ENCODE measurements around the gene ATXN3.
"Not testable (repeated sequence)": the region's sequence is repeated elsewhere in the genome, so short reads cannot be mapped to it uniquely, and the experiment has no call there.

The ATXN3 gene

GRCh38 chr14:92088494-92088893 lies 17.9 kb downstream of the ATXN3 start:
- no peak for DNase-seq
- Histone ChIP-seq H3K4me3 (ENCODE audit: insufficient read depth, low read depth, low read length, poor library complexity, severe bottlenecking) (no peak overlapping the region), H3K27ac (ENCODE audit: insufficient read depth, low read length, poor library complexity, severe bottlenecking) (no peak overlapping the region), H3K27me3 (replicated peaks; ENCODE audit: control insufficient read depth, insufficient read depth, low read length, poor library complexity, severe bottlenecking) (no peaks in the 10 kb centered on the region), H3K36me3 (ENCODE audit: control insufficient read depth, insufficient read depth, low read length) (peaks cover 43% of the 10 kb centered on the region), H3K4me1 (ENCODE audit: control insufficient read depth, insufficient read depth, low read length, poor library complexity, severe bottlenecking) (no peaks in the 10 kb centered on the region), H3K9me3 (ENCODE audit: control insufficient read depth, low read length) (no peaks in the 10 kb centered on the region)

GRCh38 chr14:92074555-92074954 lies 31.8 kb downstream of the ATXN3 start:
- H3K36me3 ChIP-seq (ENCODE audit: control insufficient read depth, insufficient read depth, low read length): peaks cover 17% of the 10 kb centered on the region

GRCh38 chr14:92058006-92058917 lies 48.1 kb downstream of the ATXN3 start:
- Histone ChIP-seq H3K36me3 (ENCODE audit: control insufficient read depth, insufficient read depth, low read length) (no peaks in the 10 kb centered on the region), H3K4me1 (ENCODE audit: control insufficient read depth, insufficient read depth, low read length, poor library complexity, severe bottlenecking) (no peaks in the 10 kb centered on the region), H3K9me3 (ENCODE audit: control insufficient read depth, low read length) (no peaks in the 10 kb centered on the region), H3K4me3 (ENCODE audit: insufficient read depth, low read depth, low read length, poor library complexity, severe bottlenecking) (no peak overlapping the region), H3K27ac (ENCODE audit: insufficient read depth, low read length, poor library complexity, severe bottlenecking) (no peak overlapping the region), H3K27me3 (replicated peaks; ENCODE audit: control insufficient read depth, insufficient read depth, low read length, poor library complexity, severe bottlenecking) (no peaks in the 10 kb centered on the region)
- no peak for DNase-seq

More at GRCh38 chr14:92074555-92074954, 31.8 kb downstream of the ATXN3 start:
- no peak overlapping the region for H3K4me3 ChIP-seq (ENCODE audit: insufficient read depth, low read depth, low read length, poor library complexity, severe bottlenecking)
- no peaks in the 10 kb centered on the region for H3K27me3 ChIP-seq (replicated peaks; ENCODE audit: control insufficient read depth, insufficient read depth, low read length, poor library complexity, severe bottlenecking)
- H3K4me1 ChIP-seq (ENCODE audit: control insufficient read depth, insufficient read depth, low read length, poor library complexity, severe bottlenecking): no peaks in the 10 kb centered on the region
- H3K9me3 ChIP-seq (ENCODE audit: control insufficient read depth, low read length): no peaks in the 10 kb centered on the region
- H3K27ac ChIP-seq (ENCODE audit: insufficient read depth, low read length, poor library complexity, severe bottlenecking): no peak overlapping the region
- no peak for DNase-seq

- Histone ChIP-seq H3K4me1 (ENCODE audit: control insufficient read depth, insufficient read depth, low read length, poor library complexity, severe bottlenecking) (no peaks in the 10 kb centered on the region), H3K9me3 (ENCODE audit: control insufficient read depth, low read length) (no peaks in the 10 kb centered on the region), H3K27me3 (replicated peaks; ENCODE audit: control insufficient read depth, insufficient read depth, low read length, poor library complexity, severe bottlenecking) (no peaks in the 10 kb centered on the region), H3K27ac (ENCODE audit: insufficient read depth, low read length, poor library complexity, severe bottlenecking) (no peak overlapping the region), H3K4me3 (ENCODE audit: insufficient read depth, low read depth, low read length, poor library complexity, severe bottlenecking) (no peak overlapping the region), H3K36me3 (ENCODE audit: control insufficient read depth, insufficient read depth, low read length) (no peaks in the 10 kb centered on the region)
- DNase-seq: no peak
Observed at GRCh38 chr14:92049781-92050180, 56.6 kb downstream of the ATXN3 start.

GRCh38 chr14:92049221-92049620 lies 57.2 kb downstream of the ATXN3 start:
- DNase-seq; H3K9me3 ChIP-seq (ENCODE audit: control insufficient read depth, low read length); H3K4me1 ChIP-seq (ENCODE audit: control insufficient read depth, insufficient read depth, low read length, poor library complexity, severe bottlenecking); H3K27ac ChIP-seq (ENCODE audit: insufficient read depth, low read length, poor library complexity, severe bottlenecking); H3K36me3 ChIP-seq (ENCODE audit: control insufficient read depth, insufficient read depth, low read length); H3K4me3 ChIP-seq (ENCODE audit: insufficient read depth, low read depth, low read length, poor library complexity, severe bottlenecking); H3K27me3 ChIP-seq (replicated peaks; ENCODE audit: control insufficient read depth, insufficient read depth, low read length, poor library complexity, severe bottlenecking): not testable (repeated sequence)

GRCh38 chr14:92045904-92046303 lies 60.5 kb downstream of the ATXN3 start:
- H3K9me3 ChIP-seq (ENCODE audit: control insufficient read depth, low read length); H3K27ac ChIP-seq (ENCODE audit: insufficient read depth, low read length, poor library complexity, severe bottlenecking); H3K27me3 ChIP-seq (replicated peaks; ENCODE audit: control insufficient read depth, insufficient read depth, low read length, poor library complexity, severe bottlenecking); DNase-seq; H3K36me3 ChIP-seq (ENCODE audit: control insufficient read depth, insufficient read depth, low read length); H3K4me1 ChIP-seq (ENCODE audit: control insufficient read depth, insufficient read depth, low read length, poor library complexity, severe bottlenecking); H3K4me3 ChIP-seq (ENCODE audit: insufficient read depth, low read depth, low read length, poor library complexity, severe bottlenecking): not testable (repeated sequence)

- H3K4me3 ChIP-seq (ENCODE audit: insufficient read depth, low read depth, low read length, poor library complexity, severe bottlenecking); H3K9me3 ChIP-seq (ENCODE audit: control insufficient read depth, low read length); DNase-seq; H3K27ac ChIP-seq (ENCODE audit: insufficient read depth, low read length, poor library complexity, severe bottlenecking); H3K27me3 ChIP-seq (replicated peaks; ENCODE audit: control insufficient read depth, insufficient read depth, low read length, poor library complexity, severe bottlenecking); H3K36me3 ChIP-seq (ENCODE audit: control insufficient read depth, insufficient read depth, low read length): not testable (repeated sequence)
- peaks cover 17% of the 10 kb centered on the region for H3K4me1 ChIP-seq (ENCODE audit: control insufficient read depth, insufficient read depth, low read length, poor library complexity, severe bottlenecking)
Observed at GRCh38 chr14:92041766-92042165, 64.6 kb downstream of the ATXN3 start.

GRCh38 chr14:92041203-92041602 lies 65.2 kb downstream of the ATXN3 start:
- no peaks in the 10 kb centered on the region for H3K27me3 ChIP-seq (replicated peaks; ENCODE audit: control insufficient read depth, insufficient read depth, low read length, poor library complexity, severe bottlenecking)
- H3K4me1 ChIP-seq (ENCODE audit: control insufficient read depth, insufficient read depth, low read length, poor library complexity, severe bottlenecking): peaks cover 18% of the 10 kb centered on the region
- H3K9me3 ChIP-seq (ENCODE audit: control insufficient read depth, low read length): no peaks in the 10 kb centered on the region
- no peak overlapping the region for H3K4me3 ChIP-seq (ENCODE audit: insufficient read depth, low read depth, low read length, poor library complexity, severe bottlenecking)
- DNase-seq: no peak
- no peaks in the 10 kb centered on the region for H3K36me3 ChIP-seq (ENCODE audit: control insufficient read depth, insufficient read depth, low read length)
- H3K27ac ChIP-seq (ENCODE audit: insufficient read depth, low read length, poor library complexity, severe bottlenecking): peak overlapping the region; percentile 89

- Histone ChIP-seq H3K27ac (ENCODE audit: insufficient read depth, low read length, poor library complexity, severe bottlenecking) (peak overlapping the region; percentile 89), H3K36me3 (ENCODE audit: control insufficient read depth, insufficient read depth, low read length) (no peaks in the 10 kb centered on the region), H3K27me3 (replicated peaks; ENCODE audit: control insufficient read depth, insufficient read depth, low read length, poor library complexity, severe bottlenecking) (no peaks in the 10 kb centered on the region), H3K4me1 (ENCODE audit: control insufficient read depth, insufficient read depth, low read length, poor library complexity, severe bottlenecking) (peaks cover 18% of the 10 kb centered on the region), H3K4me3 (ENCODE audit: insufficient read depth, low read depth, low read length, poor library complexity, severe bottlenecking) (peak overlapping the region; percentile 89), H3K9me3 (ENCODE audit: control insufficient read depth, low read length) (no peaks in the 10 kb centered on the region)
- no peak for DNase-seq
Observed at GRCh38 chr14:92040431-92041051, 65.8 kb downstream of the ATXN3 start.

GRCh38 chr14:92039719-92040430 lies 66.5 kb downstream of the ATXN3 start, which contains the start of gene TRIP11:
Gene TRIP11 (minus strand): TSS chr14:92040059. CDS start chr14:92039685, 374 bp downstream.
- Histone ChIP-seq H3K4me1 (ENCODE audit: control insufficient read depth, insufficient read depth, low read length, poor library complexity, severe bottlenecking) (peaks cover 18% of the 10 kb centered on the region), H3K4me3 (ENCODE audit: insufficient read depth, low read depth, low read length, poor library complexity, severe bottlenecking) (peak within 1 kb of the TSS; percentile 89)
- DNase-seq: peak; percentile 81 to 88 (median 87)

More at GRCh38 chr14:92039719-92040430, 66.5 kb downstream of the ATXN3 start, which contains the start of gene TRIP11:
- H3K27me3 ChIP-seq (replicated peaks; ENCODE audit: control insufficient read depth, insufficient read depth, low read length, poor library complexity, severe bottlenecking): no peaks in the 10 kb centered on the region
- no peaks in the 10 kb centered on the region for H3K36me3 ChIP-seq (ENCODE audit: control insufficient read depth, insufficient read depth, low read length)
- peak within 1 kb of the TSS; percentile 89 for H3K27ac ChIP-seq (ENCODE audit: insufficient read depth, low read length, poor library complexity, severe bottlenecking)
- H3K9me3 ChIP-seq (ENCODE audit: control insufficient read depth, low read length): no peaks in the 10 kb centered on the region

Measured in effector memory CD4-positive, alpha-beta T cell (primary cell).